GM18505 (cell line): ENCODE measurements around the gene NPIPB9.
"Not testable (repeated sequence)": the region's sequence is repeated elsewhere in the genome, so short reads cannot be mapped to it uniquely, and the experiment has no call there.

Experiments used
- ATAC-seq: cut with Tn5 transposase; IDR thresholded peaks from one replicate; pipeline ENCODE4 v1.9.1; 2021; ENCODE audit not compliant: unreplicated experiment
- POLR2A ChIP-seq: IDR thresholded peaks from 4 replicates; pipeline ENCODE4 v1.6.1; 2011; ENCODE audit warnings: borderline replicate concordance; ENCODE audit not compliant: insufficient read depth, insufficient read length; ENCODE audit errors: extremely low read depth

NPIPB9 gene

DNA sequence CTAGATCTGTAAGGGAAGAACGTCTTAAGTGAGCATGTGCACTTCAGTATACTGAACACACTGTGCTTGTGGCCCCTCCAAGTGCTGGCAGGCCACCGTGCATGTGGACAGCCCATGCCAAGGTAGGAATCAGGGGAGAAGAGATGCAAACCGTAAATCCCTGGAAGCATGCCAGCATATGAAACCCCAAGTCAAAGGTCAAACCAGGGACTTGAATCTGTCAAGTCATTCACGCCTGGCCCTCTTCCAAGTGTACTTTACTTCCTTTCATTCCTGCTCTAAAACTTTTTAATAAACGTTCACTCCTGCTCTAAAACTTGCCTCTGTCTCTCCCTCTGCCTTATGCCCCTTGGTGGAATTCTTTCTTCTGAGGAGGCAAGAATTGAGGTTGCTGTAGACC, 68.4 kb downstream of the NPIPB9 start:
- no peak for ATAC-seq

GRCh38 chr16:28820546-28820945, 69.0 kb downstream of the NPIPB9 start:
- not testable (repeated sequence) for ATAC-seq

More for the DNA sequence above, 68.4 kb downstream of the NPIPB9 start:
- TF ChIP-seq POLR2A, result no peak

DNA sequence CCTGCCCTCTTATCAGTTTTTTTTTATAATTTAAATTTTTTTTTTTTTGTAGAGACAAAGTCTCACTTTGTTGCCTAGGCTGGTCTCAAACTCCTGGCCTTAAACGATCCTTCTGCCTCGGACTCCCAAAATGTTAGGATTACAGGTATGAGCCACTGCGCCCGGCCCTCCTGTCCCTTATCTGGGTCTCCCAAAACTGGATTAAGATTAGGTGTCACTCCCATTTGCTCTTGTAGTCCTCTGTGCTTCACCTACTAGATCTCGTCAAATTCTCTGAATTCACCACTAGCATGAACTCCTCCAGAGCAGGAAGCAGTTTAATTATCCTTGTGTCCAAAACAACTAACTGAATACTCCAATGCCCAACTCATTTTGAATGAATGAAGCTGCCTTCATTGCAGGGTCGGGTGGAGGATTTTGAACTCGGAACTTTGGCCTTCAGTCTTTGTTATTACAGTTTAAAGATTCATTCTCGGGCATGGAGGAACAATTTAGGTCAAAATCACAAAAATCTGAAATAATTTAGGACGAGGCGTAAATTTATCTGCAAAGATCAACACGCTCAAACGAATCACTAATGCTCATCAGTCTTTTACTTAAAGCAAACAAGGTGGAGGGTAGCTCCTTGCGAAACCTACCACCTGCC, 70.4 kb downstream of the NPIPB9 start:
- TF ChIP-seq POLR2A, result no peak

More for the DNA sequence above, 70.4 kb downstream of the NPIPB9 start:
- no peak for ATAC-seq
